HepG2 (cell line): Measurements from ENCODE around the gene NARF. TPM values are rescaled to one million over a fixed set of nuclear protein-coding genes. Genes with fewer than 3 reads are reported as not detected.

Experiments used
- ATAC-seq: fragments of 200-7000 bp; cut with Tn5 transposase; 3 replicates; pipeline ENCODE4 v1.9.1; 2020; ENCODE audit warnings: mild to moderate bottlenecking, moderate library complexity
- BruUV-seq: library from RNA; stranded (reverse); fragments of 400-500 nt; replicated peaks from 2 replicates; lab custom pipeline; 2021; lab: Mats Ljungman, UMichigan
- CTCF ChIA-PET: fragments of 300-600 bp; formaldehyde crosslinking; extraction: SDS; loops from one replicate; lab custom pipeline; 2021; ENCODE audit warnings: low total read pairs, inconsistent platforms, low intra/inter-chr PET ratio; lab: Yijun Ruan, JAX
- POLR2A ChIA-PET: fragments of 350-600 bp; sonication (Branson Sonifier 250); formaldehyde crosslinking; loops from one replicate; lab custom pipeline; 2020; ENCODE audit warnings: antibody characterized with exemption, inconsistent platforms; lab: Yijun Ruan, JAX
- DNase-seq: peaks from one replicate; pipeline ENCODE4 v3.0.0-alpha.2; 2015; ENCODE audit warnings: low spot score
- FAIRE-seq: peaks from 3 replicates; lab custom pipeline; 2011; peaks lifted over from hg19 to GRCh38; lab: Jason Lieb, UNC
- H2AFZ ChIP-seq: one replicate; pipeline ENCODE4 v1.6.1; 2011; ENCODE audit warnings: low read length, inconsistent platforms
- H3K27ac ChIP-seq: fragments of 300-600 bp; 3 replicates; pipeline ENCODE4 v1.8.0; 2011; ENCODE audit warnings: mixed run types, mild to moderate bottlenecking, mixed read lengths, low read length, inconsistent platforms; ENCODE audit not compliant: insufficient read depth; ENCODE audit errors: extremely low read length
- H3K27me3 ChIP-seq, 2 experiments: fragments of 200-600 bp in 1 of 2; 2 replicates in 1 of 2; 3 replicates in 1 of 2; pipeline versions ENCODE4 v1.6.0 to v1.8.0; 2011; ENCODE audit warnings: low read length in 2 of 2, mild to moderate bottlenecking in 2 of 2, moderate library complexity in 2 of 2, inconsistent platforms in 1 of 2; ENCODE audit not compliant: insufficient read depth in 2 of 2, control insufficient read depth in 1 of 2
- H3K36me3 ChIP-seq, 2 experiments: fragments of 200-600 bp in 1 of 2; replicated peaks in 1 of 2; 2 replicates in 1 of 2; 3 replicates in 1 of 2; pipeline versions ENCODE4 v1.5.1 to v1.8.0; 2011; ENCODE audit warnings: low read length in 2 of 2, inconsistent platforms in 1 of 2; ENCODE audit not compliant: insufficient read depth in 2 of 2, control insufficient read depth in 1 of 2
- H3K4me1 ChIP-seq: 2 replicates; pipeline ENCODE4 v1.5.1; 2012; ENCODE audit warnings: low read length, inconsistent platforms; ENCODE audit not compliant: insufficient read depth
- H3K4me2 ChIP-seq: 2 replicates; pipeline ENCODE4 v1.6.0; 2011; ENCODE audit warnings: low read depth, low read length, inconsistent platforms
- H3K4me3 ChIP-seq, 3 experiments: fragments of 200-600 bp in 1 of 3; sonication (generic), shearing (Covaris generic) in 1 of 3; replicated peaks in 1 of 3; 2 replicates each; pipeline ENCODE4 v1.5.1; 2011 to 2016; ENCODE audit warnings: low read length in 3 of 3, inconsistent platforms in 2 of 3, low read depth in 2 of 3, mild to moderate bottlenecking in 2 of 3, control low read depth in 1 of 3, mixed read lengths in 1 of 3; ENCODE audit not compliant: insufficient read depth in 1 of 3
- H3K79me2 ChIP-seq: one replicate; pipeline ENCODE4 v1.6.1; 2011; ENCODE audit warnings: low read length, inconsistent platforms; ENCODE audit not compliant: insufficient read depth
- H3K9ac ChIP-seq: 2 replicates; pipeline ENCODE4 v1.6.0; 2011; ENCODE audit warnings: mild to moderate bottlenecking, low read depth, low read length, inconsistent platforms; ENCODE audit not compliant: insufficient read depth
- H3K9me3 ChIP-seq: 2 replicates; pipeline ENCODE4 v1.5.1; 2012; ENCODE audit warnings: mild to moderate bottlenecking, low read length
- H4K20me1 ChIP-seq: 2 replicates; pipeline ENCODE4 v1.6.0; 2011; ENCODE audit warnings: inconsistent platforms, mild to moderate bottlenecking, low read length, moderate library complexity; ENCODE audit not compliant: insufficient read depth
- ETV5 ChIP-seq: IDR thresholded peaks from 2 replicates; pipeline ENCODE4 v1.6.1; 2018; ENCODE audit warnings: missing biosample characterization, missing genetic modification reagents, inconsistent platforms, borderline replicate concordance
- ETV6 ChIP-seq: sonication (generic); formaldehyde crosslinking; conservative IDR thresholded peaks from 2 replicates; pipeline ENCODE4 v1.4.0; 2020; ENCODE audit warnings: missing genetic modification reagents
- HMGA1 ChIP-seq: sonication (generic); formaldehyde crosslinking; conservative IDR thresholded peaks from 2 replicates; pipeline ENCODE4 v1.4.0; 2020; ENCODE audit warnings: missing genetic modification reagents
- KDM1A ChIP-seq: IDR thresholded peaks from 2 replicates; pipeline ENCODE4 v1.6.1; 2016; ENCODE audit warnings: missing compliant biosample characterization
- NBN ChIP-seq: fragments of 450-650 bp; conservative IDR thresholded peaks from 2 replicates; pipeline ENCODE4 v1.6.1; 2017
- NKX3-1 ChIP-seq: sonication (generic); formaldehyde crosslinking; IDR thresholded peaks from 2 replicates; pipeline ENCODE4 v1.5.0; 2020; ENCODE audit warnings: missing genetic modification reagents
- ZFP62 ChIP-seq: sonication (generic); formaldehyde crosslinking; IDR thresholded peaks from 2 replicates; pipeline ENCODE4 v1.4.0; 2020; ENCODE audit warnings: missing genetic modification reagents
- ZNF205 ChIP-seq: IDR thresholded peaks from 2 replicates; pipeline ENCODE4 v1.6.1; 2018; ENCODE audit warnings: missing biosample characterization, missing genetic modification reagents
- ZSCAN30 ChIP-seq: sonication (generic); formaldehyde crosslinking; IDR thresholded peaks from 2 replicates; pipeline ENCODE4 v1.5.0; 2020; ENCODE audit warnings: mild to moderate bottlenecking, missing genetic modification reagents
- WGBS: methylation state at CpG from one replicate; pipeline ENCODE4 v1.1.6; 2017; ENCODE audit warnings: low lambda C conversion rate; 5-methylcytosine and 5-hydroxymethylcytosine counted together
- in situ Hi-C: cut with HindIII; loops from 2 replicates; pipeline ENCODE4 v1.10.0; 2017; ENCODE audit warnings: low pct_unique_long_range_greater_than_20kb; ENCODE audit not compliant: extremely low pct_ligation_motif_present
- intact Hi-C: fragments of 100-400 bp; cut with micrococcal nuclease; formaldehyde crosslinking; loops from one replicate; pipeline ENCODE4 v1.10.0; 2022; ENCODE audit not compliant: unreplicated experiment
- polyA plus RNA-seq, 8 experiments: library from polyadenylated mRNA; depleted of rRNA in 3 of 8; stranded (reverse) in 7 of 8; unstranded in 1 of 8; fragments of >200 nt; fragmentation: Illumina TruSeq in 4 of 8; extraction: Trizol in 4 of 8; gene quantifications; 2 replicates each; pipeline versions ENCODE4 v1.2.1 to v1.2.3, GENCODE V29; 2011 to 2016; ENCODE audit warnings: low read depth in 4 of 8, missing spikeins in 1 of 8, mixed read lengths in 1 of 8; ENCODE audit not compliant: insufficient read depth in 1 of 8
- total RNA-seq, 5 experiments: library from RNA; depleted of rRNA; stranded (reverse); fragments of >200 nt; fragmentation: Illumina TruSeq; extraction: Trizol; gene quantifications; 2 replicates each; pipeline ENCODE4 v1.2.3, GENCODE V29; 2016; ENCODE audit warnings: low read depth in 1 of 5
- TF ChIP-seq, protein P1 (sequence below), 2 experiments: IDR thresholded peaks; 2 replicates each; pipeline ENCODE4 v1.6.1; 2011 to 2012; ENCODE audit warnings: low read length in 2 of 2, borderline replicate concordance in 1 of 2, low read depth in 1 of 2, mild to moderate bottlenecking in 1 of 2, moderate library complexity in 1 of 2
- TF ChIP-seq, protein P2 (sequence below): sonication (generic); formaldehyde crosslinking; IDR thresholded peaks from one replicate; pipeline ENCODE4 v1.5.1; 2020; ENCODE audit warnings: mild to moderate bottlenecking, missing genetic modification reagents; ENCODE audit errors: not compliant biosample characterization

Gene NARF
- total and polyA plus RNA-seq, 2 of the 13 experiments (the other 11 are each of a cell fraction or from before 2014, with no cell fraction given), result 61.1 to 144 TPM

DNA sequence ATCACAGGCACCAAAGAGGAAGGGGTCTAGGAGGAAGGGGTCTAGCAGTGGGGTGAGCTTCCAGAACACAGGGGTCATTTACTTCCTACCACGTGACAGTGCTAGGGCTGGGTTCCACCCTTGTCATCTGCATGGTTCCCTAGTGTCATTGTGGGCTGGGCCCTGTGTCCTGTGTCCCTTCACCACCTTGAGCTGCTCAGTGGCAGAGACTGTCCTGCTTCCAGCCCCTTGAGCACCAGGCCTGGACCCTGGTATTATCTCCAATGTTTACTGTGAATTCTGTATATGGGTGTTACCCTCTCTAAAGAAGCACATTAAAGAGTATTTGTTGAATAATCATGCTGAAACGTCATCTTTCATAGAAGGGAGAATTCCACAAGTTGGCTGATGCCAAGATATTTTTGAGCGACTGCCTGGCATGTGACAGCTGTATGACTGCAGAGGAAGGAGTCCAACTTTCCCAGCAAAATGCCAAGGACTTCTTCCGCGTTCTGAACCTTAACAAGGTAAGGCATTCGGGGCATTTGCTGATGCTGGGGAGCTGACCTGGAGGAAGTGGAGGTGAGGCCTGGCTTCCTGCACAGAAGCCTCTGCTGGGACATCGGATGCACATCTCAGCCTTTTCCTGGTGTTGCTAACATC lies 5.5 kb downstream of the NARF start (continued):
- TF ChIP-seq, protein P1, sequence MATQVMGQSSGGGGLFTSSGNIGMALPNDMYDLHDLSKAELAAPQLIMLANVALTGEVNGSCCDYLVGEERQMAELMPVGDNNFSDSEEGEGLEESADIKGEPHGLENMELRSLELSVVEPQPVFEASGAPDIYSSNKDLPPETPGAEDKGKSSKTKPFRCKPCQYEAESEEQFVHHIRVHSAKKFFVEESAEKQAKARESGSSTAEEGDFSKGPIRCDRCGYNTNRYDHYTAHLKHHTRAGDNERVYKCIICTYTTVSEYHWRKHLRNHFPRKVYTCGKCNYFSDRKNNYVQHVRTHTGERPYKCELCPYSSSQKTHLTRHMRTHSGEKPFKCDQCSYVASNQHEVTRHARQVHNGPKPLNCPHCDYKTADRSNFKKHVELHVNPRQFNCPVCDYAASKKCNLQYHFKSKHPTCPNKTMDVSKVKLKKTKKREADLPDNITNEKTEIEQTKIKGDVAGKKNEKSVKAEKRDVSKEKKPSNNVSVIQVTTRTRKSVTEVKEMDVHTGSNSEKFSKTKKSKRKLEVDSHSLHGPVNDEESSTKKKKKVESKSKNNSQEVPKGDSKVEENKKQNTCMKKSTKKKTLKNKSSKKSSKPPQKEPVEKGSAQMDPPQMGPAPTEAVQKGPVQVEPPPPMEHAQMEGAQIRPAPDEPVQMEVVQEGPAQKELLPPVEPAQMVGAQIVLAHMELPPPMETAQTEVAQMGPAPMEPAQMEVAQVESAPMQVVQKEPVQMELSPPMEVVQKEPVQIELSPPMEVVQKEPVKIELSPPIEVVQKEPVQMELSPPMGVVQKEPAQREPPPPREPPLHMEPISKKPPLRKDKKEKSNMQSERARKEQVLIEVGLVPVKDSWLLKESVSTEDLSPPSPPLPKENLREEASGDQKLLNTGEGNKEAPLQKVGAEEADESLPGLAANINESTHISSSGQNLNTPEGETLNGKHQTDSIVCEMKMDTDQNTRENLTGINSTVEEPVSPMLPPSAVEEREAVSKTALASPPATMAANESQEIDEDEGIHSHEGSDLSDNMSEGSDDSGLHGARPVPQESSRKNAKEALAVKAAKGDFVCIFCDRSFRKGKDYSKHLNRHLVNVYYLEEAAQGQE (IDR thresholded peaks at IDR 0.05; ENCODE audit: borderline replicate concordance in 1 of 2, low read depth in 1 of 2, low read length in 2 of 2), result no peak
- no peak for TF ChIP-seq HMGA1
- TF ChIP-seq, all 625 proteins: peak for 0

DNA sequence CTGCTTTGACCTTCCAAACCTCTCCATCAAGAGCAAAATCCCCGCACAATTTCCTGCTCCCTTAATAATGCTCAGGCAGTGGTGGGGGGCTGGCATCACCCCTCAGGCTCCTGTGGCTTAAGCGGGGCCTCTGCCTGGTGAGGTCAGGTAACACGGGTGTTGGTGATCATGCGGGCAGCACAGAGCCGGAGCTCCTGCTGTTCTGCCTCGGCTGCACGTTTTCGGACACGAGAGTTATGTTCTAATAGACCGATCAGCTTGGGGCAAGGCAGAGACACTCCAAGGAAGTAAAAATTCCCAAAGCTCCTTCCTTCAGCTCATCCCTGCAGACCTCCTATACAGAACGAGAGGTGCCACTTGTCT lies 6.0 kb downstream of the NARF start:
- H3K4me3 ChIP-seq, result no peak overlapping the region
- peaks cover 30% of the 10 kb centered on the region for H3K4me1 ChIP-seq
- peaks cover 33 to 81% of the 10 kb centered on the region in 2 experiments for H3K36me3 ChIP-seq
- ChIA-PET CTCF (no interaction called here), POLR2A (no interaction called here)
- no peak for ATAC-seq
- H3K27ac ChIP-seq, result no peak overlapping the region
- no TSS peak for BruUV-seq
- no peaks in the 10 kb centered on the region for H3K27me3 ChIP-seq
- in situ Hi-C loops, result no loop called here
- H4K20me1 ChIP-seq, result 0 out of 2 replicates have a peak, but pooled peaks cover 6% of the 10 kb centered on the region
- peaks cover 4% of the 10 kb centered on the region for H3K79me2 ChIP-seq
- DNase-seq, result no peak
- intact Hi-C loops, result no loop called here
- no peak for FAIRE-seq
- H3K4me2 ChIP-seq, result no peak overlapping the region
- H3K9me3 ChIP-seq, result no peaks in the 10 kb centered on the region
- 96% methylated on average over 11 of the region's 11 CpGs for WGBS
- H2AFZ ChIP-seq, result no peak overlapping the region
- no peak overlapping the region for H3K9ac ChIP-seq
- TF ChIP-seq NKX3-1 (no peak), ETV6 (no peak), ZFP62 (no peak), ETV5 (CRISPR knock-in tag) (no peak), ZNF205 (CRISPR knock-in tag) (no peak), NBN (no peak), ZSCAN30 (CRISPR knock-in tag) (no peak), KDM1A (CRISPR knock-in tag) (no peak)
- TF ChIP-seq, protein P2, sequence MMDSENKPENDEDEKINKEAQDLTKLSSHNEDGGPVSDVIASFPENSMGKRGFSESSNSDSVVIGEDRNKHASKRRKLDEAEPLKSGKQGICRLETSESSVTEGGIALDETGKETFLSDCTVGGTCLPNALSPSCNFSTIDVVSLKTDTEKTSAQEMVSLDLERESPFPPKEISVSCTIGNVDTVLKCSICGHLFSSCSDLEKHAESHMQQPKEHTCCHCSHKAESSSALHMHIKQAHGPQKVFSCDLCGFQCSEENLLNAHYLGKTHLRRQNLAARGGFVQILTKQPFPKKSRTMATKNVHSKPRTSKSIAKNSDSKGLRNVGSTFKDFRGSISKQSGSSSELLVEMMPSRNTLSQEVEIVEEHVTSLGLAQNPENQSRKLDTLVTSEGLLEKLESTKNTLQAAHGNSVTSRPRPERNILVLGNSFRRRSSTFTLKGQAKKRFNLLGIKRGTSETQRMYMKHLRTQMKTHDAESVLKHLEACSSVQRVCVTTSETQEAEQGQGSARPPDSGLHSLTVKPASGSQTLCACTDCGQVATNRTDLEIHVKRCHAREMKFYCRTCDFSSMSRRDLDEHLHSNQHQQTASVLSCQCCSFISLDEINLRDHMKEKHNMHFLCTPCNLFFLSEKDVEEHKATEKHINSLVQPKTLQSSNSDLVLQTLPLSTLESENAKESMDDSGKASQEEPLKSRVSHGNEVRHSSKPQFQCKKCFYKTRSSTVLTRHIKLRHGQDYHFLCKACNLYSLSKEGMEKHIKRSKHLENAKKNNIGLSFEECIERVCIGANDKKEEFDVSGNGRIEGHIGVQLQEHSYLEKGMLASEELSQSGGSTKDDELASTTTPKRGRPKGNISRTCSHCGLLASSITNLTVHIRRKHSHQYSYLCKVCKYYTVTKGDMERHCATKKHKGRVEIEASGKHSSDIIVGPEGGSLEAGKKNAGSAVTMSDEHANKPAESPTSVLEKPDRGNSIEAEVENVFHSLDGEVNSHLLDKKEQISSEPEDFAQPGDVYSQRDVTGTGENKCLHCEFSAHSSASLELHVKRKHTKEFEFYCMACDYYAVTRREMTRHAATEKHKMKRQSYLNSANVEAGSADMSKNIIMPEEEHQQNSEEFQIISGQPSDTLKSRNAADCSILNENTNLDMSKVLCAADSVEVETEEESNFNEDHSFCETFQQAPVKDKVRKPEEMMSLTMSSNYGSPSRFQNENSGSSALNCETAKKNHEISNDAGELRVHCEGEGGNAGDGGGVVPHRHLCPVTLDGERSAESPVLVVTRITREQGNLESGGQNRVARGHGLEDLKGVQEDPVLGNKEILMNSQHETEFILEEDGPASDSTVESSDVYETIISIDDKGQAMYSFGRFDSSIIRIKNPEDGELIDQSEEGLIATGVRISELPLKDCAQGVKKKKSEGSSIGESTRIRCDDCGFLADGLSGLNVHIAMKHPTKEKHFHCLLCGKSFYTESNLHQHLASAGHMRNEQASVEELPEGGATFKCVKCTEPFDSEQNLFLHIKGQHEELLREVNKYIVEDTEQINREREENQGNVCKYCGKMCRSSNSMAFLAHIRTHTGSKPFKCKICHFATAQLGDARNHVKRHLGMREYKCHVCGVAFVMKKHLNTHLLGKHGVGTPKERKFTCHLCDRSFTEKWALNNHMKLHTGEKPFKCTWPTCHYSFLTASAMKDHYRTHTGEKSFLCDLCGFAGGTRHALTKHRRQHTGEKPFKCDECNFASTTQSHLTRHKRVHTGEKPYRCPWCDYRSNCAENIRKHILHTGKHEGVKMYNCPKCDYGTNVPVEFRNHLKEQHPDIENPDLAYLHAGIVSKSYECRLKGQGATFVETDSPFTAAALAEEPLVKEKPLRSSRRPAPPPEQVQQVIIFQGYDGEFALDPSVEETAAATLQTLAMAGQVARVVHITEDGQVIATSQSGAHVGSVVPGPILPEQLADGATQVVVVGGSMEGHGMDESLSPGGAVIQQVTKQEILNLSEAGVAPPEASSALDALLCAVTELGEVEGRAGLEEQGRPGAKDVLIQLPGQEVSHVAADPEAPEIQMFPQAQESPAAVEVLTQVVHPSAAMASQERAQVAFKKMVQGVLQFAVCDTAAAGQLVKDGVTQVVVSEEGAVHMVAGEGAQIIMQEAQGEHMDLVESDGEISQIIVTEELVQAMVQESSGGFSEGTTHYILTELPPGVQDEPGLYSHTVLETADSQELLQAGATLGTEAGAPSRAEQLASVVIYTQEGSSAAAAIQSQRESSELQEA, result no peak
